ENCODE results near the gene SH2B3.

SH2B3 gene

DNA sequence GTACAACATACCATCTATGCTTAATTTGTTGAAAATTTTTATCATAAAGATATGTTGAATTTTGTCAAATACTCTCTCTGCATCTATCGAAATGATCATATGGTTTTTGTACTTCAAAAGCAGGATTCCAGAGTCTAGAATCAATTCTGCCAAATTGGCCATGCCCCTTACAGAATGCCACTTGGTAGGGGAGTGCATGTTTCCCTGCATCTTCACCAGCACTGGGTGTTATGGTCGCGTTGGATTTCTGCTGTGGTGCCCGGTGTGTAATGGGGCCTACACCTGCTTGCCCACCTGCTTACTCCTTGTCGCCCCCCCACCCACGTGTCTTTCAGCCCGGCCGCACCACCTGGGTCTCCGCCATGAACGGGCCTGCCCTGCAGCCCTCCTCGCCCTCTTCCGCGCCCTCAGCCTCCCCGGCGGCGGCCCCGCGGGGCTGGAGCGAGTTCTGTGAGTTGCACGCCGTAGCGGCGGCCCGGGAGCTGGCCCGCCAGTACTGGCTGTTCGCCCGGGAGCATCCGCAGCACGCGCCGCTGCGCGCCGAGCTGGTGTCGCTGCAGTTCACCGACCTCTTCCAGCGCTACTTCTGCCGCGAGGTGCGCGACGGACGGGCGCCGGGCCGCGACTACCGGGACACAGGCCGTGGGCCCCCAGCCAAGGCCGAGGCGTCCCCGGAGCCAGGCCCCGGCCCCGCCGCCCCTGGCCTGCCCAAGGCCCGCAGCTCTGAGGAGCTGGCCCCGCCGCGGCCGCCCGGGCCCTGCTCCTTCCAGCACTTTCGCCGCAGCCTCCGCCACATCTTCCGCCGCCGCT lies 12.3 kb downstream of the SH2B3 start:
- TF ChIP-seq, protein P1, sequence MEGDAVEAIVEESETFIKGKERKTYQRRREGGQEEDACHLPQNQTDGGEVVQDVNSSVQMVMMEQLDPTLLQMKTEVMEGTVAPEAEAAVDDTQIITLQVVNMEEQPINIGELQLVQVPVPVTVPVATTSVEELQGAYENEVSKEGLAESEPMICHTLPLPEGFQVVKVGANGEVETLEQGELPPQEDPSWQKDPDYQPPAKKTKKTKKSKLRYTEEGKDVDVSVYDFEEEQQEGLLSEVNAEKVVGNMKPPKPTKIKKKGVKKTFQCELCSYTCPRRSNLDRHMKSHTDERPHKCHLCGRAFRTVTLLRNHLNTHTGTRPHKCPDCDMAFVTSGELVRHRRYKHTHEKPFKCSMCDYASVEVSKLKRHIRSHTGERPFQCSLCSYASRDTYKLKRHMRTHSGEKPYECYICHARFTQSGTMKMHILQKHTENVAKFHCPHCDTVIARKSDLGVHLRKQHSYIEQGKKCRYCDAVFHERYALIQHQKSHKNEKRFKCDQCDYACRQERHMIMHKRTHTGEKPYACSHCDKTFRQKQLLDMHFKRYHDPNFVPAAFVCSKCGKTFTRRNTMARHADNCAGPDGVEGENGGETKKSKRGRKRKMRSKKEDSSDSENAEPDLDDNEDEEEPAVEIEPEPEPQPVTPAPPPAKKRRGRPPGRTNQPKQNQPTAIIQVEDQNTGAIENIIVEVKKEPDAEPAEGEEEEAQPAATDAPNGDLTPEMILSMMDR (IDR thresholded peaks at IDR 0.05; ENCODE audit: insufficient read depth, low read length, poor library complexity, severe bottlenecking): no peak
- no peak for TF ChIP-seq EZH2phosphoT487 (conservative IDR thresholded peaks at IDR 0.05; ENCODE audit: low read length)
- no peak overlapping the region for H3K4me2 ChIP-seq (ENCODE audit: low read depth, low read length, poor library complexity, severe bottlenecking)
- H3K9me2 ChIP-seq (replicated peaks; ENCODE audit: insufficient read depth, low read length): no peaks in the 10 kb centered on the region
- no peaks in the 10 kb centered on the region for H3K9me3 ChIP-seq (ENCODE audit: insufficient read depth, low read length)
- H3K79me2 ChIP-seq (ENCODE audit: insufficient read depth, low read length): peaks cover 72% of the 10 kb centered on the region
- H3K36me3 ChIP-seq (ENCODE audit: low read length): peaks cover 6% of the 10 kb centered on the region
- H3K4me3 ChIP-seq (ENCODE audit: insufficient read depth, low read length, poor library complexity, severe bottlenecking): no peak overlapping the region
- no peak overlapping the region for H3K27ac ChIP-seq (ENCODE audit: low read depth, low read length)
- H3F3A ChIP-seq (ENCODE audit: insufficient read depth): no peaks in the 10 kb centered on the region
- H4K20me1 ChIP-seq (ENCODE audit: low read depth, low read length): no peaks in the 10 kb centered on the region; the same call in 1 of the 2 replicates
- H3K9ac ChIP-seq (ENCODE audit: low read length): no peak overlapping the region
- no peak overlapping the region for H2AFZ ChIP-seq (ENCODE audit: low read depth, low read length, severe bottlenecking)
- H3K27me3 ChIP-seq (ENCODE audit: low read length): no peaks in the 10 kb centered on the region

- Histone ChIP-seq H3K36me3 (ENCODE audit: low read length) (peaks cover 6% of the 10 kb centered on the region), H3K27me3 (ENCODE audit: low read length) (no peaks in the 10 kb centered on the region), H3F3A (ENCODE audit: insufficient read depth) (no peaks in the 10 kb centered on the region), H3K27ac (ENCODE audit: low read depth, low read length) (no peak overlapping the region), H4K20me1 (ENCODE audit: low read depth, low read length) (no peaks in the 10 kb centered on the region; the same call in 1 of the 2 replicates), H3K9me2 (replicated peaks; ENCODE audit: insufficient read depth, low read length) (no peaks in the 10 kb centered on the region), H3K4me3 (ENCODE audit: insufficient read depth, low read length, poor library complexity, severe bottlenecking) (no peak overlapping the region), H3K4me2 (ENCODE audit: low read depth, low read length, poor library complexity, severe bottlenecking) (no peak overlapping the region), H2AFZ (ENCODE audit: low read depth, low read length, severe bottlenecking) (no peak overlapping the region), H3K9ac (ENCODE audit: low read length) (no peak overlapping the region), H3K79me2 (ENCODE audit: insufficient read depth, low read length) (peaks cover 67% of the 10 kb centered on the region), H3K9me3 (ENCODE audit: insufficient read depth, low read length) (no peaks in the 10 kb centered on the region)
- TF ChIP-seq EZH2phosphoT487 (conservative IDR thresholded peaks at IDR 0.05; ENCODE audit: low read length): no peak
- TF ChIP-seq, protein P1 (IDR thresholded peaks at IDR 0.05; ENCODE audit: insufficient read depth, low read length, poor library complexity, severe bottlenecking): no peak
These were observed 12.8 kb downstream of the SH2B3 start for GRCh38 chr12:111418594-111418880.

DNA sequence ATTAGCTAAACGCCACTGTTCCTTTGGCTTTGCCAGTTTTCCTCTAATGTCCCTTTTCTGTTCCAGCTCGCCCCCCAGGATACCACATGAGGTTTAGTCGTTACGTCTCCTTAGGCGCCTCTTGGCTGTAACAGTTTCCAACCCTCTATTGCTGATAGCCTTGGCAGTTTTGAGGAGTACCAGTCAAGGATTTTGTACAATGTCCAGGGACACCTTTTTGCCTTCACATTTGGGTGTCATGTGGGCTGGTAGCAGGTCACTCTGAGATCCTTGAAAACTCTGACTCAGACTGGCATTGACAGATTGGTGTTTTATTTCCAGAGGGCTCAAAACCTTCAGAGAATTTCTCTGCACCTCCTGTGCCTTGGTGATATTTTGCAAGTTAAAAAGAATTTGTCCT lies 14.1 kb downstream of the SH2B3 start:
- H3K27ac ChIP-seq (ENCODE audit: low read depth, low read length): no peak overlapping the region
- H3K9me2 ChIP-seq (replicated peaks; ENCODE audit: insufficient read depth, low read length): no peaks in the 10 kb centered on the region
- H3K79me2 ChIP-seq (ENCODE audit: insufficient read depth, low read length): peaks cover 58% of the 10 kb centered on the region
- TF ChIP-seq, protein P1 (IDR thresholded peaks at IDR 0.05; ENCODE audit: insufficient read depth, low read length, poor library complexity, severe bottlenecking): no peak
- TF ChIP-seq EZH2phosphoT487 (conservative IDR thresholded peaks at IDR 0.05; ENCODE audit: low read length): no peak
- no peaks in the 10 kb centered on the region for H3K27me3 ChIP-seq (ENCODE audit: low read length)
- no peaks in the 10 kb centered on the region; the same call in 1 of the 2 replicates for H4K20me1 ChIP-seq (ENCODE audit: low read depth, low read length)
- H3K4me3 ChIP-seq (ENCODE audit: insufficient read depth, low read length, poor library complexity, severe bottlenecking): no peak overlapping the region
- H3K4me2 ChIP-seq (ENCODE audit: low read depth, low read length, poor library complexity, severe bottlenecking): no peak overlapping the region
- no peak overlapping the region for H3K9ac ChIP-seq (ENCODE audit: low read length)
- H2AFZ ChIP-seq (ENCODE audit: low read depth, low read length, severe bottlenecking): no peak overlapping the region
- peaks cover 6% of the 10 kb centered on the region for H3K36me3 ChIP-seq (ENCODE audit: low read length)
- H3K9me3 ChIP-seq (ENCODE audit: insufficient read depth, low read length): no peaks in the 10 kb centered on the region
- no peaks in the 10 kb centered on the region for H3F3A ChIP-seq (ENCODE audit: insufficient read depth)

Data from SU-DHL-6 (cell line).